GM18505 (cell line): ENCODE results near the gene STX19.

Source experiments
- ATAC-seq: cut with Tn5 transposase; IDR thresholded peaks from one replicate; pipeline ENCODE4 v1.9.1; 2021; ENCODE audit not compliant: unreplicated experiment
- POLR2A ChIP-seq: IDR thresholded peaks from 4 replicates; pipeline ENCODE4 v1.6.1; 2011; ENCODE audit warnings: borderline replicate concordance; ENCODE audit not compliant: insufficient read depth, insufficient read length; ENCODE audit errors: extremely low read depth

The STX19 gene, protein sequence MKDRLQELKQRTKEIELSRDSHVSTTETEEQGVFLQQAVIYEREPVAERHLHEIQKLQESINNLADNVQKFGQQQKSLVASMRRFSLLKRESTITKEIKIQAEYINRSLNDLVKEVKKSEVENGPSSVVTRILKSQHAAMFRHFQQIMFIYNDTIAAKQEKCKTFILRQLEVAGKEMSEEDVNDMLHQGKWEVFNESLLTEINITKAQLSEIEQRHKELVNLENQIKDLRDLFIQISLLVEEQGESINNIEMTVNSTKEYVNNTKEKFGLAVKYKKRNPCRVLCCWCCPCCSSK

GRCh38 chr3:94028093-94028837, at the start of gene STX19:
Gene STX19 (minus strand): TSS chr3:94028597. CDS start chr3:94015269, 13,328 bp downstream.
- no peak for ATAC-seq
- TF ChIP-seq POLR2A = no peak

DNA sequence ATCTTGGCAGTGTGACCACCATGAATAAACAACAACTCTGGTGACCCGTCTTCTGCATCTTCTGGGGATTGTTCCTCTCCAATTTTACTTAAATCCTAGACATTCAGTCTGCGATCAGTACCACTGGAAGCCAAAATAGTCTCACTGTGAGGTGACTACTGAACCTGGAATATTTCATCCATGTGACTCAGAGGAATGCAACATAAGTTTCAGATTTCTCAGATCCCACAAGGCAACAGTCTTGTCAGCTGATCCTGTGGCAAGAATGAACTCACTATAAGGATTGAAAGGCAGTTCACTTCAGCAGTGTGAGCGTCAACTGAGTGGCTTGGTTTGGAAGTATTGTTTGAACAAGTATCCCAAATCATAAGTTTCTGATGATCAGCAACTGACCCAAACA, 47.7 kb upstream of the STX19 start:
- ATAC-seq = no peak
- no peak for TF ChIP-seq POLR2A

GRCh38 chr3:94071713-94072284, 43.4 kb upstream of the STX19 start:
- no peak for TF ChIP-seq POLR2A
- peak; percentile 73 for ATAC-seq

DNA sequence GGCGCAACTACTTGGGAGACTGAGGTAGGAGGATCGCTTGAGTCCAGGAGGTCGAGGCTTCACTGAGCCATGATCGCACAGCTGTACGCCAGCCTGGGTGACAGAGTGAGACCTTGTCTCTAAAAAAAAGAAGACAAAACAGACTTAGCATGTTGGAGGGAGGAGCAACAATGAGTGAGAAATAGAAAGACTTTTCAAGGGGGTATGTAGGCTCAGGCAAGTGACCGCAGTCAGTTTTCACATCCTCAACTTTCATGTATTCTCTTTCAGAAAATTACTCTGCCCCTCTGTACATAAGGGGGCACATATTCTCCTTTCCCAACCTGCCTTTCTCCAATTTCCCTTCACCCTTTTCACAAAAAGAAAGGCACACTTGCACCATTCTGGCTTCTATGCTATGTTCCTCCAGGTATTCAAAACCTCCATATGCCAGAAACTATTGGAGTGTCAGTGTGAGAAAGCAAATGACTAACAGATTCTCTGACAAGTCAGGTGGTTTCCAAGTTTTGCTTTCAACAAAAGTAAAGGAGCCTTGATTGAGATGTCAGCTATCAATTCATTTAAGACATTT, 42.0 kb upstream of the STX19 start:
- TF ChIP-seq POLR2A = no peak
- ATAC-seq = peak; percentile 53

DNA sequence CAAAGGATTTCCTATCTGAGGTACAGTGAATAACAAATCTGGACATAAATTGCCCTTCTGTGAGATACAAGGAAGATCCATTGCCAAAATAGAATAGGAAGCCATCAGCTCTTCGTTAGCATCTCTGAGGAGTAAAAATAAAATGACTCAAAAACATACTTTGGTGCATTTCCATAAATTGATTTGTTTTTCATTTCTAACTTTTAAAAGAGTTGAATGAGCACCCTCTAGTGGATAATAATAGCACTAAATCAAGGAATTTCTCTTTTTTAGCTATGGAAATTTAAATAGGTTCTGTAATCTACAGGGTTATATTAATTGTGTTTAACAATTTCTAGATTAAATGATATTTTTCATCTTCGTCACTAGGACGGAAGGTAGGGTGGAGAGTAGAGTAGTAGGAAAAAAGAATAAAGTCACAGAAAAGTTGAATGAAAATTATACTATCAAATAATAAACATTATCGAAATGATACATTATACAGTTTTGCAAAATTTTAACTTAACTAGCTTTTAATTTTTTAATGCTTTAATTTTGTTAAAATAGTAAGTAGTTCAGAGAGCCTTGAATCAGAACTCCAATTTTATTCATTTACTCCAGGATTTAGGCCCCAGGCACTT, 40.9 kb upstream of the STX19 start:
- ATAC-seq = no peak
- TF ChIP-seq POLR2A = no peak

DNA sequence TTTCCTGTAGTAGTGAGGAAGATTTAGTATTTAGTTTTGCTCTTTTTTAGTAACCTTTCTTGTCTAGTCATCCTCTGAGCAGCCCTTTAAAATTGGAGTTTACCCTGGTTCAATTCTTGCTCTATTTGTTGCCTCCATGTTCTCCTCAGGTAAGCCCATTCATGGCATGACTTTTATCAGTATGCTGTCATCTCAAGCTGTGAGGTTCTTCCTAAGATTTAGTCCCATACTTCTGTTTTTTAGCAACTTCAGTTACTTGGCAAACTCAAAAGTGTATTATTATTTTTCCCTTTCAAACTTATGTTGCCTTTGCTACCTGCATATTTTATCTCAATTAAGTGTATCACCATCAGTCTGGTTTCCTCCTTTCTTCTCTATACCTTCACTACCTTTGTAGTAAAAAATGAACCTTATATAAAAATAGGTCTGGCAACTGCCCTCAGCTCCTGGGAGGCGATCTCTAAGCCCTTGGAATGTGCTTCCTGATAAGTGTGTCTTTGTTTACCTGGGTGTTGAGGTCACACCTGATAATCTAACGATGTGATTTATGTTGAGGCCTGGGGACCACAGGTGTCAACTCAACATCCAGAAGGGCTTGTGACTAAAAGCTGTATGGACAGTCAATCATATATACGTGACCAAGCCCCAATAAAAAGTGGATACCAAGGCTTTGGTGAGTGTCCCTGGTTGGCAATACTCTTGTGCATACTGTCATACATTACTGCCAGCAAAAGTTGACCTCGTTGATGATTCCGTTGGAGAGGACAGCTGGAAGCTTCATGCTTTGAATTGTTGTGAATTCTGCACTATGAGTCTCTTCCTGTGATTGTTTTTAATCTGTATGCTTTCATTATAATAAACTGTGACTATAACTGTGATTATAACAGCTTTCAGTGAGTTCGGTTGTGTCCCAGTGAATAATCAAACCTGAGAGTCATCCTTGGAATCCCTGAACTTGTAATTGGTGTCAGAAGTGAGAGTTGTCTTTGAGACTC, 38.4 kb upstream of the STX19 start:
- no peak for ATAC-seq
- TF ChIP-seq POLR2A = no peak

DNA sequence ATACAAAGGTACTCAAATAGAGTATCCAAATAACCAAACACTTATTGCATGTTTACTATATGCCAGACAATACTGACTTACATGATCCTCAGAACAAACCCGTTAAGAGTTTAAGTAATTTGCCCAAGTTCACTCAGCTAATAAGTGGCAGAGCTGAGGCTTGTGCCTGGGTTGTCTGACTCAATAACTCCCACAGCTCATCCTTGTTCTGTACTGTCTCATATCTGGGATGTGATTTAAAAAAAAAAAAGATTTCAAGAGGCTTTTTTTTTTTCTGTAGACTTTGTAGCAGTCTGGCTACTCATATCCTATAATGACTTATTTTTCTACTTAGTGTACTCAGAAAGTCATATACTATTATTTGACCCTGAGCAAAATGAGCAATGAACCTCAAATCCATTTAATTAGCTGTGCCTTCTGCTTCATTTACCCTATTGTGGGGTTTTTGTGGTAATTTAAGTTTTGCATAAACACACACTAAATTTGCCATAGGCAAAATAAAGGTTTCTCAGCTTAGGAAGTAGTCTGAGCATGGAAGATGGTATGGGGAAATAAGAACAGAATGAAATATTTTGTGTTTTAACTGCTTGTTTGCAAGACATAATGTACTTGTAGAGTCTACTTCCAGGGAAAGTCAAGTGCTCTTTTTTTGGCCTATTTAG, 37.6 kb upstream of the STX19 start:
- no peak for TF ChIP-seq POLR2A
- ATAC-seq = no peak

GRCh38 chr3:94065122-94065521, 36.7 kb upstream of the STX19 start:
- ATAC-seq = no peak
- no peak for TF ChIP-seq POLR2A

GRCh38 chr3:94064243-94064860, 36.0 kb upstream of the STX19 start:
- no peak for ATAC-seq
- no peak for TF ChIP-seq POLR2A

GRCh38 chr3:94063496-94064119, 35.2 kb upstream of the STX19 start:
- no peak for ATAC-seq
- no peak for TF ChIP-seq POLR2A
